K562 (cell line): ENCODE data around the gene ABCB10. TPM values are rescaled to one million over a fixed set of nuclear protein-coding genes. Genes with fewer than 3 reads are reported as not detected.

Experiments
- ATAC-seq: fragments of 200-7000 bp; cut with Tn5 transposase; 3 replicates; pipeline ENCODE4 v1.9.1; 2020; ENCODE audit warnings: moderate library complexity
- BruUV-seq: library from RNA; stranded (reverse); fragments of 400-500 nt; replicated peaks from 2 replicates; lab custom pipeline; 2021; lab: Mats Ljungman, UMichigan
- CTCF ChIA-PET: fragments of 300-600 bp; formaldehyde crosslinking; extraction: SDS; loops from one replicate; lab custom pipeline; 2021; ENCODE audit warnings: low intra/inter-chr PET ratio; lab: Yijun Ruan, JAX
- POLR2A ChIA-PET: fragments of 300-600, 350-650 bp; sonication (Branson Sonifier 250); formaldehyde crosslinking; extraction: SDS; loops from one replicate; lab custom pipeline; 2021; ENCODE audit warnings: antibody characterized with exemption, inconsistent platforms; lab: Yijun Ruan, JAX
- DNase-seq, 4 experiments: peaks; one replicate each; pipeline versions ENCODE4 v3.0.0 to v3.0.0-alpha.2; 2011 to 2018; ENCODE audit warnings: low spot score in 3 of 4, mixed read lengths in 3 of 4; ENCODE audit errors: extremely low read depth in 1 of 4
- FAIRE-seq: peaks from 2 replicates; lab custom pipeline; 2011; peaks lifted over from hg19 to GRCh38; lab: Jason Lieb, UNC
- H2AFZ ChIP-seq: 2 replicates; pipeline ENCODE4 v1.6.0; 2011; ENCODE audit warnings: low read depth, low read length, control low read depth, inconsistent platforms
- H3K27ac ChIP-seq: fragments of 200-600 bp; 3 replicates; pipeline ENCODE4 v1.8.0; 2011; ENCODE audit warnings: low read depth, mild to moderate bottlenecking, control low read depth, inconsistent platforms, low read length, moderate library complexity, mixed read lengths; ENCODE audit errors: extremely low read depth
- H3K27me3 ChIP-seq, 2 experiments: fragments of 300-600 bp in 1 of 2; 2 replicates in 1 of 2; 3 replicates in 1 of 2; pipeline versions ENCODE4 v1.6.0 to v1.8.0; 2011; ENCODE audit warnings: inconsistent platforms in 2 of 2, low read length in 2 of 2, mild to moderate bottlenecking in 1 of 2, mixed read lengths in 1 of 2, moderate library complexity in 1 of 2; ENCODE audit not compliant: control insufficient read depth in 2 of 2, insufficient read depth in 2 of 2
- H3K36me3 ChIP-seq: fragments of 300-600 bp; 3 replicates; pipeline ENCODE4 v1.8.0; 2011; ENCODE audit warnings: mild to moderate bottlenecking, low read length, inconsistent platforms; ENCODE audit not compliant: control insufficient read depth, insufficient read depth
- H3K4me1 ChIP-seq, 2 experiments: fragments of 200-600 bp in 1 of 2; replicated peaks in 1 of 2; 2 replicates in 1 of 2; 3 replicates in 1 of 2; pipeline versions ENCODE4 v1.5.1 to v1.8.0; 2011; ENCODE audit warnings: inconsistent platforms in 2 of 2, low read length in 2 of 2, mild to moderate bottlenecking in 1 of 2, mixed read lengths in 1 of 2, moderate library complexity in 1 of 2; ENCODE audit not compliant: control insufficient read depth in 2 of 2, insufficient read depth in 2 of 2
- H3K4me2 ChIP-seq: 2 replicates; pipeline ENCODE4 v1.6.1; 2011; ENCODE audit warnings: low read length, control low read depth, inconsistent platforms, mixed read lengths; ENCODE audit not compliant: insufficient read depth
- H3K4me3 ChIP-seq: fragments of 200-600 bp; sonication (generic), shearing (Covaris generic); 2 replicates; pipeline ENCODE4 v1.5.1; 2016; ENCODE audit warnings: control low read depth, inconsistent platforms
- H3K79me2 ChIP-seq: fragments of 200-600 bp; 3 replicates; pipeline ENCODE4 v1.8.0; 2011; ENCODE audit warnings: low read length, inconsistent platforms; ENCODE audit not compliant: control insufficient read depth, insufficient read depth
- H3K9ac ChIP-seq, 2 experiments: 2 replicates each; pipeline versions ENCODE4 v1.6.0 to v1.6.1; 2011; ENCODE audit warnings: low read depth in 2 of 2, low read length in 2 of 2, control low read depth in 1 of 2, inconsistent platforms in 1 of 2, mild to moderate bottlenecking in 1 of 2, mixed read lengths in 1 of 2; ENCODE audit not compliant: insufficient read depth in 1 of 2
- H3K9me1 ChIP-seq: one replicate; pipeline ENCODE4 v1.6.0; 2011; ENCODE audit warnings: inconsistent platforms, mild to moderate bottlenecking, low read length, moderate library complexity; ENCODE audit not compliant: control insufficient read depth, insufficient read depth
- H3K9me3 ChIP-seq: replicated peaks from 2 replicates; pipeline ENCODE4 v1.5.1; 2011; ENCODE audit warnings: low read depth, low read length, inconsistent platforms; ENCODE audit not compliant: control insufficient read depth, insufficient read depth
- H4K20me1 ChIP-seq: replicated peaks from 2 replicates; pipeline ENCODE4 v1.6.1; 2011; ENCODE audit warnings: low read length, inconsistent platforms, mixed read lengths; ENCODE audit not compliant: control insufficient read depth, insufficient read depth
- ATF7 ChIP-seq: fragments of 450-650 bp; IDR thresholded peaks from 2 replicates; pipeline ENCODE4 v1.7.1; 2014; ENCODE audit warnings: mild to moderate bottlenecking, moderate library complexity
- CBFA2T2 ChIP-seq: fragments of 450-650 bp; conservative IDR thresholded peaks from 2 replicates; pipeline ENCODE4 v1.6.1; 2017; ENCODE audit warnings: mild to moderate bottlenecking
- CBFA2T3 ChIP-seq: fragments of 450-650 bp; IDR thresholded peaks from 2 replicates; pipeline ENCODE4 v1.6.1; 2017
- LCOR ChIP-seq: sonication (generic); formaldehyde crosslinking; IDR thresholded peaks from 2 replicates; pipeline ENCODE4 v1.8.0; 2022; ENCODE audit warnings: mild to moderate bottlenecking, missing genetic modification reagents
- MITF ChIP-seq: IDR thresholded peaks from 2 replicates; pipeline ENCODE4 v1.6.1; 2014; ENCODE audit warnings: antibody characterized with exemption
- MTA1 ChIP-seq: fragments of 450-650 bp; IDR thresholded peaks from 2 replicates; pipeline ENCODE4 v1.6.1; 2017; ENCODE audit warnings: borderline replicate concordance
- MTA3 ChIP-seq: fragments of 450-650 bp; formaldehyde crosslinking; IDR thresholded peaks from 2 replicates; pipeline ENCODE4 v1.6.1; 2017; ENCODE audit warnings: mild to moderate bottlenecking, borderline replicate concordance
- SMARCA4 ChIP-seq: fragments of 450-650 bp; IDR thresholded peaks from 2 replicates; pipeline ENCODE4 v1.6.1; 2016
- TAL1 ChIP-seq: fragments of 450-650 bp; IDR thresholded peaks from 2 replicates; pipeline ENCODE4 v1.6.1; 2016; ENCODE audit warnings: mild to moderate bottlenecking
- TEAD4 ChIP-seq, 2 experiments: sonication (generic) in 1 of 2; formaldehyde crosslinking in 1 of 2; IDR thresholded peaks; 2 replicates each; pipeline versions ENCODE4 v1.6.1 to v1.8.0; 2012 to 2022; ENCODE audit warnings: borderline replicate concordance in 1 of 2, inconsistent platforms in 1 of 2, low read length in 1 of 2, mild to moderate bottlenecking in 1 of 2, missing genetic modification reagents in 1 of 2
- ZFP1 ChIP-seq: fragments of 450-650 bp; formaldehyde crosslinking; IDR thresholded peaks from 2 replicates; pipeline ENCODE4 v1.4.0; 2020; ENCODE audit warnings: mild to moderate bottlenecking, mixed read lengths
- ZNF274 ChIP-seq: IDR thresholded peaks from 2 replicates; pipeline ENCODE4 v1.6.1; 2011; ENCODE audit warnings: low read depth, mild to moderate bottlenecking, low read length, moderate library complexity, borderline replicate concordance
- ZNF609 ChIP-seq: sonication (generic); formaldehyde crosslinking; IDR thresholded peaks from 2 replicates; pipeline ENCODE4 v1.8.1; 2023; ENCODE audit warnings: missing genetic modification reagents, mild to moderate bottlenecking, borderline replicate concordance
- WGBS: fragments of 100-300 bp; shearing (Covaris generic); methylation state at CpG from one replicate; pipeline ENCODE4 v1.1.6; 2016; ENCODE audit warnings: low coverage, mixed read lengths; ENCODE audit not compliant: insufficient coverage; ENCODE audit errors: missing lambda C conversion rate; 5-methylcytosine and 5-hydroxymethylcytosine counted together
- in situ Hi-C: fragments of 300-500 bp; cut with MboI; formaldehyde crosslinking; loops from 4 replicates; pipeline ENCODE4 v1.15.0; 2018; ENCODE audit warnings: inconsistent platforms, mixed read lengths
- intact Hi-C: fragments of 100-400 bp; cut with micrococcal nuclease; formaldehyde crosslinking; loops from 2 replicates; pipeline ENCODE4 v1.14.2; 2022
- polyA plus RNA-seq, 8 experiments: library from polyadenylated mRNA; depleted of rRNA in 4 of 8; stranded (reverse) in 5 of 8; unstranded in 3 of 8; fragments of >200 nt; fragmentation: Nextera tagmentation in 2 of 8; fragmentation: Illumina TruSeq in 1 of 8; extraction: Ambion mirVana in 2 of 8; extraction: Trizol in 1 of 8; gene quantifications; 2 replicates each; pipeline versions ENCODE4 v1.2.1 to v1.2.3, GENCODE V29; 2011 to 2014; ENCODE audit warnings: inconsistent platforms in 1 of 8, missing spikeins in 1 of 8
- total RNA-seq, 7 experiments: library from RNA; depleted of rRNA in 6 of 7; stranded (reverse); fragments of >200 nt in 6 of 7; fragmentation: Illumina TruSeq in 2 of 7; extraction: Trizol in 2 of 7; gene quantifications; 2 replicates each; pipeline versions ENCODE4 v1.2.1 to v1.2.3, GENCODE V29; 2011 to 2021; ENCODE audit warnings: low replicate concordance in 1 of 7

ABCB10 gene
- total and polyA plus RNA-seq, 9 of the 15 experiments (the other 6 are each of a cell fraction or from before 2014, with no cell fraction given) = 12.4 to 54.8 (median 36.4) TPM

- TF ChIP-seq MITF = no peak
- no peak for TF ChIP-seq ZFP1 (CRISPR knock-in tag)
- TF ChIP-seq ATF7 = peak; percentile 96
- TF ChIP-seq MTA1 = peak; percentile 99
These were observed 50.3 kb downstream of the ABCB10 start, which contains the start of gene NUP133 (continued) for GRCh38 chr1:229507951-229508822.

- DNase-seq (no peak), ATAC-seq (peak; percentile 1), FAIRE-seq (no peak)
- Histone ChIP-seq H3K27ac (peak overlapping the region; percentile 97), H3K9me3 (no peaks in the 10 kb centered on the region), H2AFZ (peak overlapping the region; percentile 93), H3K36me3 (peaks cover 15% of the 10 kb centered on the region; the same call in 2 of the 3 replicates), H4K20me1 (no peaks in the 10 kb centered on the region), H3K27me3 (no peaks in the 10 kb centered on the region), H3K79me2 (peaks cover 29% of the 10 kb centered on the region), H3K9me1 (no peaks in the 10 kb centered on the region), H3K4me1 (peaks cover 6 to 14% of the 10 kb centered on the region in 2 experiments; a peak in 3 of 5 replicates), H3K9ac (peak overlapping the region; percentile 95 to 97), H3K4me3 (peak overlapping the region; percentile 96), H3K4me2 (peak overlapping the region; percentile 99)
- BruUV-seq = TSS peak; percentile 46
- ChIA-PET POLR2A (interaction anchor here (0.7 to 6.0 kb wide), 11 partner anchors 12 to 227 kb away, joined by 3 to 45 read pairs (median 8); partner anchors contain the start of gene ABCB10), CTCF (interaction anchor here (0.6 kb wide), 1 partner anchor 205 kb away, joined by 3 read pairs; no protein-coding TSS in a partner anchor)
- intact Hi-C loops = loop anchor here (5.0 kb wide), 2 partner anchors 165 to 235 kb away; partner anchors contain the start of genes CCSAP and RAB4A
- in situ Hi-C loops = no loop called here
- 2% methylated on average over 5 of the region's 5 CpGs for WGBS
- no peak for TF ChIP-seq ZNF609 (CRISPR knock-in tag)
- peak; percentile 54 for TF ChIP-seq CBFA2T3
- TF ChIP-seq ZNF274 = no peak
- peak; percentile 26; the same call in 1 of the 2 replicates for TF ChIP-seq TAL1
- no peak for TF ChIP-seq MTA3
- TF ChIP-seq CBFA2T2 = peak; percentile 34
- peak; percentile 6; the same call in 1 of the 2 replicates for TF ChIP-seq SMARCA4
- peak; percentile 60; the same call in 1 of the 2 replicates for TF ChIP-seq TEAD4 (IDR thresholded peaks at IDR 0.05; ENCODE audit: low read length)
- no peak for TF ChIP-seq TEAD4 (CRISPR knock-in tag; IDR thresholded peaks at IDR 0.05; ENCODE audit: borderline replicate concordance)
- TF ChIP-seq LCOR (CRISPR knock-in tag) = 0 out of 2 replicates have a peak, but pooled peaks have one; percentile 16
These were observed 51.0 kb downstream of the ABCB10 start for GRCh38 chr1:229507502-229507901.
